Measurements from ENCODE around the gene ATCAY. TPM values are rescaled to one million over a fixed set of nuclear protein-coding genes. Genes with fewer than 3 reads are reported as not detected.

ATCAY gene
- total RNA-seq, 1 donor from 2014 or later, result not detected

DNA sequence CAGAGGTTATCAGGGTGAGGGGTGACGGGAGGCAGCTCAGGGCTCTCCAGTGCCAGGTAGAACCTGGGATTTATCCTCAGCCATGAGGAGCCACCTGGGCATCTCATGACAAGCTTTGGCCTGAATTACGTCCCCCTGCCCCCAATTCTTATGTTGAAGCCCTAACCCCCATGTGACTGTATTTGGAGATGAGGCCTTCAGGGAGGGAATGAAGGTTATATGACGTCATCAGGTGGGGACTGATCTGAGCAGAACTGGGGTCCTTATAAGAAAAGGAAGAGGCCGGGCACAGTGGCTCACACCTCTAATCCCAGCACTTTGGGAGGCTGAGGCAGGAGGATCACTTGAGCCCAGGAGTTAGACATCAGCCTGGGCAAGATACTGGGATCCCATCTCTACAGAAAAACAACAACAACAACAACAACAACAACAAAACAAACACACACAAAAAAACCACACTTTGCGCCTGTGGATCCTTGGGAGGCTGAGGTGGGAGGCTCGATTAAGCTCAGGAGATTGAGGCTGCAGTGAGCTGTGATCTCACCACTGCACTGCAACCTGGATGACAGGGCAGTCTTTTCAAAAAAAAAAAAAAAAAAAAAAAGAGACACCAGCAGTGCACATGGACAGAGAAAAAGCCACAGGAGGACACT is 30.0 kb upstream of the ATCAY start:
- Histone ChIP-seq H3K27me3 (ENCODE audit: low read depth) (peaks cover 4% of the 10 kb centered on the region), H3K4me3 (no peak overlapping the region), H3K27ac (replicated peaks) (no peak overlapping the region), H3K9me3 (replicated peaks) (peaks cover 24% of the 10 kb centered on the region), H3K4me1 (no peaks in the 10 kb centered on the region), H3K36me3 (no peaks in the 10 kb centered on the region)
- TF ChIP-seq, protein P1, sequence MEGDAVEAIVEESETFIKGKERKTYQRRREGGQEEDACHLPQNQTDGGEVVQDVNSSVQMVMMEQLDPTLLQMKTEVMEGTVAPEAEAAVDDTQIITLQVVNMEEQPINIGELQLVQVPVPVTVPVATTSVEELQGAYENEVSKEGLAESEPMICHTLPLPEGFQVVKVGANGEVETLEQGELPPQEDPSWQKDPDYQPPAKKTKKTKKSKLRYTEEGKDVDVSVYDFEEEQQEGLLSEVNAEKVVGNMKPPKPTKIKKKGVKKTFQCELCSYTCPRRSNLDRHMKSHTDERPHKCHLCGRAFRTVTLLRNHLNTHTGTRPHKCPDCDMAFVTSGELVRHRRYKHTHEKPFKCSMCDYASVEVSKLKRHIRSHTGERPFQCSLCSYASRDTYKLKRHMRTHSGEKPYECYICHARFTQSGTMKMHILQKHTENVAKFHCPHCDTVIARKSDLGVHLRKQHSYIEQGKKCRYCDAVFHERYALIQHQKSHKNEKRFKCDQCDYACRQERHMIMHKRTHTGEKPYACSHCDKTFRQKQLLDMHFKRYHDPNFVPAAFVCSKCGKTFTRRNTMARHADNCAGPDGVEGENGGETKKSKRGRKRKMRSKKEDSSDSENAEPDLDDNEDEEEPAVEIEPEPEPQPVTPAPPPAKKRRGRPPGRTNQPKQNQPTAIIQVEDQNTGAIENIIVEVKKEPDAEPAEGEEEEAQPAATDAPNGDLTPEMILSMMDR (IDR thresholded peaks at IDR 0.05; ENCODE audit: borderline replicate concordance), result no peak
- intact Hi-C loops (cut with micrococcal nuclease), result no loop called here
- no peak for DNase-seq

DNA sequence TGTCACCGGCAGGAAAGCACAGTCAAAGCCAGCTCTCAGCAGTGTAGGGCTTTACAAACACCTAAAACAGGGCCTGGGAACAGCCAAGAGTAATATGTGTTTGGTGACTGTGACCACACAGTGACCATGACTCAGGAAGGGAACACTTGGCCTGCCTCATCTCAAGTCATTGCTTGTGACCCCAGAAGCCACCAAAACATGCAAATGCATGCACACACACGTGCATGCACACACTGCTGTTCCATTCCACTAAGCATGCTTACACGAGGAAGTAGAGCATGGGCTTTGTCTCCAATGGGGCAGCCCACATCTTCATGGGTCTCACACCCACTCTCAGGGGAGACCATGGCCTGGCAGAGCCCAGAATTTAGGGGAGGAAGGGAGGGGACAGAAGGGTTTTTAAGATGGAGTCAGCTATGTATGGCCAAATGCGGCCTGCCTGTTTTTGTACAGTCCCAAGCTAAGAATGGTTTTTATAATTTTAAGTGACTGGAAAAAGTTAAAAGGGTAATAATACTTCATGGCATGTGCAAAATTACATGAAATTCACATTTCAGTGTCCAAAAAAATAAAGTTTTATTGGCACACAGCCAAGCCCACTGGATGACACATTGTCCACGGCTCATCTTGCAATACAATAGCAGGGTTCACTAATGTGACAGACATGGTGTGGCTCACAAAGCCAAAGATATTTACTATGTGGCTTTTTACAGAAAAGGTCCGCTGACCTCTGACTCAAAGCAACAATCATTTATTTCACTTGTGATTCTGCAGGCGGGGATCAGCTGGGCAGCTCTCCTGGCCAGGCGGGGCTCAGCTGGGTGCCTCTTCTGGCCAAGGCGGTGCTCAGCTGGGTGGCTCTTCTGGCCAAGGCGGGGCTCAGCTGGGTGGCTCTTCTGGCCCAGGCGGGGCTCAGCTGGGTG is 29.0 kb upstream of the ATCAY start:
- no peak overlapping the region for H3K4me3 ChIP-seq
- no peak overlapping the region for H3K27ac ChIP-seq (replicated peaks)
- H3K27me3 ChIP-seq (ENCODE audit: low read depth), result peaks cover 4% of the 10 kb centered on the region
- no peaks in the 10 kb centered on the region for H3K36me3 ChIP-seq
- intact Hi-C loops (cut with micrococcal nuclease), result no loop called here
- no peak for DNase-seq
- no peaks in the 10 kb centered on the region for H3K4me1 ChIP-seq
- TF ChIP-seq, protein P1 (IDR thresholded peaks at IDR 0.05; ENCODE audit: borderline replicate concordance), result no peak
- H3K9me3 ChIP-seq (replicated peaks), result peaks cover 24% of the 10 kb centered on the region

DNA sequence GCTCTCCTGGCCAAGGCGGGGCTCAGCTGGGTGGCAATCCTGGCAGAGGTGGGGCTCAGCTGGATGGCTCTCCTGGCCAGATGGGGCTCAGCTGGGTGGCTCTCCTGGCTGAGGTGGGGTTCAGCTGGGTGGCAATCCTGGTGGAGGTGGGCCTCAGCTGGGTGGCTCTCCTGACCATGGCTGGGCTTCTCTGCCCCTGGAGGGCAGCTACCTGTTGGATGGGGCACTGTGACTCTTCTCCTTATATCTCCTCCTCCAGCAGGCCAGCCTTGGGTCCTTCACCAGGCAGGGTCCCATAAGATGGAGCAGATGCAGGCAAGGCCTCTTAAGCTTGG is 28.3 kb upstream of the ATCAY start:
- DNase-seq, result no peak
- TF ChIP-seq, protein P1 (IDR thresholded peaks at IDR 0.05; ENCODE audit: borderline replicate concordance), result no peak
- no peak overlapping the region for H3K4me3 ChIP-seq
- H3K27ac ChIP-seq (replicated peaks), result no peak overlapping the region
- intact Hi-C loops (cut with micrococcal nuclease), result no loop called here
- H3K36me3 ChIP-seq, result no peaks in the 10 kb centered on the region
- H3K27me3 ChIP-seq (ENCODE audit: low read depth), result peaks cover 4% of the 10 kb centered on the region
- no peaks in the 10 kb centered on the region for H3K4me1 ChIP-seq
- peaks cover 19% of the 10 kb centered on the region for H3K9me3 ChIP-seq (replicated peaks)

DNA sequence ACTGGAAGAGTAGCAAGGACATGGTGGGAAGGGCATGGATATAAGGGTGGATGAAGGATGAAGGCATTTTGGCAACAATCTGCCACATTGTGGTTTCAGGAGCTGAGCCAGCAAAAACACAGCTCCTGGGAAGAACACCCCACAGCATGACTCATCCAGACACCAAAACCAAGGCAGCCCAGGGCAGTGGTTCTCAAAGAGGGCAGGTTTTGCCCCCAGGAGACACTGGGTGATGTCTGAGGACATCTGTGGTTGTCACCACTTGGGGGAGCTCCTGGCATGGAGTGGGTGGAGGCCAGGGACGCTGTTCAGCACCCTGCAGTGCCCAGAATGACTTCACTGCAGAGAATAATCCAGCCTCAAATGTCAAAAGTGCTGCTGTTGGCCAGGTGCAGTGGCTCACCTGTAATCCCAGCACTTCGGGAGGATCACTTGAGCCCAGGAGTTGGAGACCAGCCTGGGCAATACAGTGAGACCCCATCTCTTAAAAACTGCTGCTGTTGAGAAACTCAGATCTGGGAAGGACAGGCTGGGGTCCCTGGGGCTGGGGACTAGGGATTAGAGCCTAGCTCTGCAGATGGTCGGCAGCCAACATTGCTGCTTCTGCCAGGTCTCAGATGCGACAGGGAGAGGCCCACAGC is 27.8 kb upstream of the ATCAY start:
- no peaks in the 10 kb centered on the region for H3K4me1 ChIP-seq
- no peak for DNase-seq
- H3K27me3 ChIP-seq (ENCODE audit: low read depth), result peaks cover 4% of the 10 kb centered on the region
- TF ChIP-seq, protein P1 (IDR thresholded peaks at IDR 0.05; ENCODE audit: borderline replicate concordance), result peak; percentile 50
- H3K9me3 ChIP-seq (replicated peaks), result peaks cover 19% of the 10 kb centered on the region
- no peaks in the 10 kb centered on the region for H3K36me3 ChIP-seq
- no peak overlapping the region for H3K27ac ChIP-seq (replicated peaks)
- intact Hi-C loops (cut with micrococcal nuclease), result no loop called here
- no peak overlapping the region for H3K4me3 ChIP-seq

DNA sequence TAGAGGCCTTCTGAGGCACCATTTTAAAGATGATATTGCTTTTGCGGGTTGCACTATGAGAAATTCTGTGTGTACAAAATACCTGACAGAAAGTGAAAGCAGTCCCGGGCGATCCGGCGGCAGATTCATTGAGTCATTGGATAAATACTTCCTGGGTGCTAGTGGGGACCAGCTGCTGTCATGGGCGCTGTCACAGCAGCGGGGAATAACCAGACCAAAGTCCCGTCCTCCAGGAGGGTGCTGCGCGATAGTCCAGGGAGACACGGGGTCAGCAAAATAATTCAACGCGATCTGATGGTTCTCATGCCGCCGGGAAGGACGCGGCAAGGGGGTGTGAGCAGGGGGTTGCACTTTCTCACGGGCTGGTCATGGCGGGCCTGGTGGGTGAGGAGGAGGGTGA is 25.2 kb upstream of the ATCAY start:
- Histone ChIP-seq H3K27ac (replicated peaks) (no peak overlapping the region), H3K36me3 (no peaks in the 10 kb centered on the region), H3K4me3 (no peak overlapping the region), H3K27me3 (ENCODE audit: low read depth) (peaks cover under 1% of the 10 kb centered on the region), H3K9me3 (replicated peaks) (peaks cover 19% of the 10 kb centered on the region), H3K4me1 (no peaks in the 10 kb centered on the region)
- no peak for DNase-seq
- intact Hi-C loops (cut with micrococcal nuclease), result no loop called here
- TF ChIP-seq, protein P1 (IDR thresholded peaks at IDR 0.05; ENCODE audit: borderline replicate concordance), result no peak

Data from left ventricle myocardium inferior (tissue), 1 donor.